HTERT RPE-1 (cell line): ENCODE results near the gene MPHOSPH9.

Experiments
- in situ Hi-C: fragments of 300-500 bp; cut with MboI; formaldehyde crosslinking; loops from 4 replicates; pipeline ENCODE4 v1.14.3; 2020; ENCODE audit warnings: low sequenced_read_pairs

Gene MPHOSPH9, protein sequence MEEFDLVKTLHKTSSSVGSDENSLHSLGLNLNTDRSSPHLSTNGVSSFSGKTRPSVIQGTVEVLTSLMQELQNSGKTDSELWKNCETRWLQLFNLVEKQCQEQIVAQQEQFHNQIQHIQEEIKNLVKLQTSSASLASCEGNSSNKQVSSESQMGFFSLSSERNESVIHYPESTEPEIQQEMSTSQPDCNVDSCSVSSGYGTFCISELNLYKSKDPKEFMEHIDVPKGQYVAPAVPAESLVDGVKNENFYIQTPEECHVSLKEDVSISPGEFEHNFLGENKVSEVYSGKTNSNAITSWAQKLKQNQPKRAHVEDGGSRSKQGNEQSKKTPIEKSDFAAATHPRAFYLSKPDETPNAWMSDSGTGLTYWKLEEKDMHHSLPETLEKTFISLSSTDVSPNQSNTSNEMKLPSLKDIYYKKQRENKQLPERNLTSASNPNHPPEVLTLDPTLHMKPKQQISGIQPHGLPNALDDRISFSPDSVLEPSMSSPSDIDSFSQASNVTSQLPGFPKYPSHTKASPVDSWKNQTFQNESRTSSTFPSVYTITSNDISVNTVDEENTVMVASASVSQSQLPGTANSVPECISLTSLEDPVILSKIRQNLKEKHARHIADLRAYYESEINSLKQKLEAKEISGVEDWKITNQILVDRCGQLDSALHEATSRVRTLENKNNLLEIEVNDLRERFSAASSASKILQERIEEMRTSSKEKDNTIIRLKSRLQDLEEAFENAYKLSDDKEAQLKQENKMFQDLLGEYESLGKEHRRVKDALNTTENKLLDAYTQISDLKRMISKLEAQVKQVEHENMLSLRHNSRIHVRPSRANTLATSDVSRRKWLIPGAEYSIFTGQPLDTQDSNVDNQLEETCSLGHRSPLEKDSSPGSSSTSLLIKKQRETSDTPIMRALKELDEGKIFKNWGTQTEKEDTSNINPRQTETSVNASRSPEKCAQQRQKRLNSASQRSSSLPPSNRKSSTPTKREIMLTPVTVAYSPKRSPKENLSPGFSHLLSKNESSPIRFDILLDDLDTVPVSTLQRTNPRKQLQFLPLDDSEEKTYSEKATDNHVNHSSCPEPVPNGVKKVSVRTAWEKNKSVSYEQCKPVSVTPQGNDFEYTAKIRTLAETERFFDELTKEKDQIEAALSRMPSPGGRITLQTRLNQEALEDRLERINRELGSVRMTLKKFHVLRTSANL

DNA sequence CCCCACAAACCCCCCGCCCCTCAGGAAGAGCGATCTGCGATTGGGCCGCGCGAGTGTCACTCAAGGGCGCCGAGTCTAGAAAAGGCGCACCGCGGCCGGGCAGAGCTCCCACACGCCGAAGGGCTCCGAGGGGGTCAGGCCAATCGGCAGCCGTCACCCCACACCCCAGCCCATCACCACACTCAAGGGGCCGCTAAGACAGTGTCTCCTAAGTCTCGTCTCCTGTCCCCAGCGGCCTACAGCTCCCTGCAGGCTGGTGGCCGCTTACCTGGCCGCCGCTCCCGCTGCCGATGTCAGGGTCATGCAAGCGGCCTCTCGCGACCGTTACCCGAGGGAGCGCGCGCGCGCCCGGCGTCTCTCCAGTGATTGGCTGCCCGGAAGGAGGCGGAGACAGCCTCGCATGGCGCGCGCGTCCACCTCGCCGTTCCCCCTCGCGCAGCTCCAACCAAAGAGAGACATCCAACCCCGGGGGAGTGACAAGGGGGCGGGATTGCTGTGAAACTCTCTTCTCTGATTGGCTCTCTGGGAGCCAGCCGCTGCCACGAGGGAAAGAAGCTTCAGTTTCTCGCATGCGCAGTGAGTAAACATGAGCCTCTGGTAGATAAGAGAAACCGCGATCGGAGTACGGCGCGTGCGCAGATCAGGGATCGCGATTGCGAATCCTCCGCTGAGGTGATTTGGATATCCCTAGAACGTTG is at the start of gene MPHOSPH9, which contains the start of gene MTRFR:
MPHOSPH9 (minus strand) TSS at position 335 of the 698 bp plus-strand sequence. CDS start 2,777 bp downstream, outside the sequence.
MTRFR (plus strand) TSS at position 630 of the 698 bp plus-strand sequence. CDS start 20,239 bp downstream, outside the sequence.
- in situ Hi-C loops = no loop called here

DNA sequence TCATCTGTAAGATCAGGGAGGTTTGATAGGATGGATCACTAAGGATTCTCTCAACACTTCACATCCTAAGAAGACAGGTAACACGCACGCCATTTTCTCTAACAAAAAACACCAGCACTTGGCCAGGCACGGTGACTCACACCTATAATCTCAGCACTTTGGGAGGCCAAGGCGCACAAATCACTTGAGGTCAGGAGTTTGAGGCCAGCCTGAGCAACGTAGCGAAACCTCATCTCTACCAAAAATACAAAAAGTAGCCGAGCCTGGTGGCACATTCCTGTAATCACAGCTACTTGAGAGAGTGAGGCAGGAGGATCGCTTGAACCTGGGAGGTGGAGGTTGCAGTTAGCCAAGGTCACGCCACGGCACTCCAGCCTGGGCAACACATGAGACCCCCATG is 49.2 kb upstream of the MPHOSPH9 start:
- in situ Hi-C loops = no loop called here

DNA sequence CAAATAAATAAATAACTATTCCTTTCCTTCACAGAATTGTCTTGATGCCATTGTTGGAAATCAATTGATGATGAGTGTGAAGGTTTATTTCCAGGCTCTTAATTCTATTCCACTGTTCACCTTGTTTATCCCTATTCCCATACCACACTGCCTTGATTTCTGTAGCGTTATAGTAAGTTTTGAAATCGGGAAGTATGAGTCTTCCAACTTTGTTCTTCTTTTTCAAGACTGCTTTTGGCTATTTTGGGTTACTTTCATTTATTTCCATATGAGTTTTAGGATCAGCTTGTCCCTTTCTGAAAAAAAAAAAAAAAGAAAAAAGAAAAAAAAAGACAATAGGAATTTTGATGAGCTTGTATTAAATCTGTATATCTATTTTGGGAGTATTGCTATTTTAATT is 48.0 kb upstream of the MPHOSPH9 start:
- in situ Hi-C loops = no loop called here

DNA sequence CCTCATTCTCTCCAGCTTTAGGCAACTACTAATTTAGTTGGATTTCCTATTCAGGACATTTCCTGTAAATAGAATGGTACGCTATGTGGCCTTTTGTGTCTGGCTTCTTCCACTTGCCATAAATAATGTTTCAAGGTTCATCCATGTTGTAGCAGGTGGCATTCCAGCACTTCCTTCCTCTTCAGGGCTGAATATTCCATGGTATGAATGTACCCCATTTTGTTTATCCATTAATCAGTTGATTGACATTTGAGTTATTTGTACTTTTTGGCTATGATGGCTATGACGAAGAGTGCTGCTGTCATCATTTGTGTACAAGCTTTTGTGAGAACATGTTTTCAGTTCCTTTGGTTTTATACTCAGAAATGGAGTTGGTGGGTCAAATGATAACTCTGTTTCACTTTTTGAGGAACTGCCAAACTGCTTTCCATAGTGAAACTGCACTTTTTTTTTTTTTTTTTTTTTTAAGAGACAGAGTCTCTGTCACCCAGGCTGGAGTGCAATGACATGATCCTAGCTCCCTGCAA is 45.2 kb upstream of the MPHOSPH9 start:
- in situ Hi-C loops = no loop called here

DNA sequence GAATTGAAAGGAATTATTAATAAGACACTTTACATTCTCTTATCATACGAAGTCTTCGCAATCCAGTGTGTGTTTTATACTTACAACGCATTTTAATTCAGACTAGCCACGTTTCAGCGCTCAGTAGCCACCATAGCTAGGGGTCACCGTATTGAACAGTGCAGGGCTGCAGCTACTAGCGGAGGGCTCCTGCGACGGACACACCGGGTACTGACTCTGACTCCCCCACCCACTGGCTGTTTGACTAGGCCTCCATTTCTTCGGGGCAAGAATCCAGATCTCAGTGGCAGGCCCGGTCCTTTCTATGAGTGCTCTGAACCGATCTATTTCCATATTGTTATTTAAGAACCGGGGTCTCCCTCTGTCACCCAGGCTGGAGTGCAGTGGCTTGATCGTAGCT is 40.2 kb upstream of the MPHOSPH9 start:
- in situ Hi-C loops = no loop called here

DNA sequence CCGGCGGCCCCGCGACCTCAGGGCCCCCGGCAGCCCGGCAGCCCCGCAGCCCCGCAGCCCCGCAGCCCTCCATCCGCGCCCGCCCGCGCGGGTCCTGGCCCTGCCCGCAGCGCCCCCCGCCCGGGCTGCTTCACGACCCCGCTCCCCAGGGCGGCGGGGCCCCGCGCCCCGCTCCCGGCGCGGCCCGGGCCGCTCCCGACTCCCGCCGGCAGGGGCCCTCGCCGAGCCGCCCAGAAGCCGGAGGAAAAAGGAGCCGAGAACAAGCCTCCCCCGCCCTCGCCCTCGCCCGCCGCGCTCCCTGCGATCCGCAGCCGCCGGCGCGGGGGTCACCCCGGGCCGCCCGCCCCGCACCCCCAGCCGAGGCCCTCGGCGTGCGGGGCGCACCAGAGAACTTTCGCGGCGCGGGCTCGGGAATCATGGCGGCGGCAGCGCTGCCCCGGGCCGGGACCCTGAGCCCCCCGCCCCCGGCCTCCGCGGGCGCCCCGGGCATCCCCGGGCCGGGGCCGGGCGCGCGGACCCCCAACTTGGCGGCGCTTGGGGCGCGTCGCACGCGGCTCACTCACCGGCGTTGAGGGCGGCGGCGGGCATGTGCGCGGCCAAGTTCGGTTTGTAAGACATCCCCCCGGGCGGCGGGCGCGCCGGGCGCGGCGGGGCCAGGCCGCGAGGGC is 38.2 kb upstream of the MPHOSPH9 start:
- in situ Hi-C loops = no loop called here

DNA sequence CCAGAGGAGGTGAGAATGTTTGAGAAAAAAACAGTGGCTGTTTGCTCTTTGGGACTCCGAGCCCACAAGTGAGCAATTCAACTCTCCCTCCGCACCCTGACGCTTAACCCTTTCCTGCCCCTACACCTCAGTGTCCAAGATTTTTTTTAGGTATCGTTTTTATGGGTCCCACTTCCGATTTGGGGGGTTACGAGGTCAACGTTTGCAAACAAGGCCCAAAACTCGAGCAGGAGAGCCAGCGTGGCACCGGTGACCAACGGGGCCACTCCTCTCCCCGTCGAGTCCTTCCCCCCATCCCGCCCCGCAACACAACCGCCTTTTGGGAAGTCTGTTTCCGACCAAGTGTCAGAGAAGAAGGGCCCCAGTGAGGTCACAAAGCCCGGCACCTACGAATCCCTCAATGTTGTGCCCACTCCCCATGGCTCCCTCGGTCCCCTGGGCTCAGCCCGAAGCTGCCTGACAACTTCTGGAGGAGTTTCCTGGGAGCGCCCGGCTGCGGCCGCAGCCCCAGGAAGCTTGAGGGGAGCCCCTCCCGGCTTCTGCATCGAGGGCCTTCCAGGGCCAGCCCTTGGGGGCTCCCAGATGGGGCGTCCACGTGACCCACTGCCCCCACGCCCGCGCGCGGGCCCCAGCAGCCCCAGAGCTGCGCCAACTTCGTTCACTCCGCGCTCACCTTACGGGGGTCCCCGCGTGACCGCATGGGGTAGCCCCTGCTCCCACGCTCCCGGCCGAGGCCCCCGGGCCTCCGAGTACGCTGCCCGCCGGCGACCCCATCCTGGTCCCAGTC is 37.5 kb upstream of the MPHOSPH9 start:
- in situ Hi-C loops = no loop called here

DNA sequence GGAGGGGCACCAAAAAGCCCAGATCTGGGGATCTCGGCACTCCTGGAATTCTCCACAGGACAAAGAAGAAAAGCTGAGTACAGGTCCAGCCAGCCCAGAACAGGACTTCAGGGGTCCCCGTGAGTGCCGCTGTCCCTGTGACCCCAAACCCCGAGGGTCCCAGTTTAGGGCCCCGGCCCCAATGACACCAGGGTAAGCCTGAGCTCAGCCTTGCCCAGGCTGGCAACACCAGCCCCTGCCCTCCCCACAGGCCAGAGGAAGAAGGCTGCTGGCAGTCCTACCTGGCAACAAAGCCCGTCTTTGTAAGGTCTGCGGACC is 36.9 kb upstream of the MPHOSPH9 start:
- in situ Hi-C loops = no loop called here

DNA sequence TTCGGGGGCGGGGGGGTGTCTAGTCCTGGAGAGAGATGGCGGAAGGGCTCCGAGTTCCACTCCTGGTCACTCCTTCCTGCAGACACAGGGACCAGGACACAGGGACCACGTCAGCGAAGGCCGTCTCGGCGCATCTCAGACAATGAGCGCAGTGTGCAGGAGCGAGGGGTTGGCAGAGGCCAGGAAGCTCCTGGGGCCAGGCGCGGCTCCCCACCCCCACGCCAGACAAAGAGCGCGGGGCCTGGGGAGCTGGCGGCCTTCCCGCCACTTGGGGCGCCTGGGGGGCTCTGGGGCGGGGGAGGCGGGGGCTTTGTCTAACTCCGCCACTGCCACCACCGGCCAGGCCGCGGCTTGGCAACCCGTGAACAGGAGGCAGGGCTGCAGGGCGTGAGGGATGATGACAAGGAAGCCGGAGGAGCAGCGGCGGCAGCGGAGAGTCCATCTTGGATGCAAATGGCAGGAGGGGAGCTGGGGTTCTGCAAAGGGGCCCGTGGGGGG is 36.5 kb upstream of the MPHOSPH9 start:
- in situ Hi-C loops = no loop called here

DNA sequence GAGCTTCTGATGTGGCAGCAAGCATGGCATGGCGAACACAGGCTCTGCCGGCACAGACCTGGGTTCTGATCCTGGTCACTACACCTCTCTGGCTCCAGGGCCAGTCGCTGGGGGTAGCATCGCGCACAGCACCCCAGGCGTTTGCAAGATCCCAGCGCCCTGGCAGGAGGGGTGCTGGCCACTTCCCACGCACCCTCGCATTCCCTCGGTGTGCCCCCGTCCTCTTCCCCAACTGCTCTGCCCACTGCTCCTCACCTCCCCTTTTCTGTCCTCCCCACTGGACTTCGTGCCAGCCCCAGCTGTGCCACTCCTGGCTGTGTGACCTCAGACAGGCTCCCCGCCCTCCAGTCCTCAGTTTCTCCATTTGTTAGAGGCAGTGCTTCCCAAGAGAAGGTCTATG is 35.9 kb upstream of the MPHOSPH9 start:
- in situ Hi-C loops = no loop called here

DNA sequence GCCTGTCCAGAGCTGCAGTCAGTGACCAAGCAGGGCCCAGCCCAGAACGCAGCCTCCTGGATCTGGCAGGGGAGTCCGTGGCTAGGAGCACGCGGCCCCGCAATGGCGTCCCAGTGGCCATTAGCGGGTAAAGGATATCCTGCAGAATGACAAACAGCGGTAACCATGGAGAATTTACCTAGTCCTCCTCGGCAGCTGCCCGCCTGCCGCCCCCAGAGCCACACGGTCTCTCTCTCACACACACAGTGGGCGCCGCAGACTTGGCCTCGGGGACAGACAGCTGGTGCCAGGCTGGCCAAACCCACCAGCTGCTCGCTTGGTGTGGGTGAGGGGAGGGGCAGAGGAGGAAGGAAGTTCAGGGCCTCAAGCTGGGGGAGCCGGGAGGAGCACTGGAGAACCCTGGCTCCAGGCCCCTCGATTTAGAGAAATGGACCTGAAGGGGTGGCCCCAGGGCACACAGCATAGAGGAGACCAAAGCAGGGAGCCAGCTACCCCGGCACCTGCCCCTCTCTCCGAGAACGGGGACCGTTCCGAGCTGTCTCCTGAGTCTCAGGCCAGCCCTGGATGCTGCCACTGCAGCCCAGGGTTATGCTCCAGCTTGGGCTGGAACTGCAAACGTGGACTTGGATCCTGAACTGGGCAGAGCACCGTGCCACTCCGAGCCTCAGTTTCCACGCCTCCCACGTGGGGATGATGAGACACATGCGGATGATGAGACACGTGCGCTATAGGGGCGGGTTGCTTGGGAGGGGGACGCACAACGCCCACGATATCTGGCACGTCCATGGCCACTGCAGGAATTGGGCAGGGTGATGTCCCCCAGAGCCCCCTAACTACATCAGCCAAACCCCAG is 35.3 kb upstream of the MPHOSPH9 start:
- in situ Hi-C loops = no loop called here

DNA sequence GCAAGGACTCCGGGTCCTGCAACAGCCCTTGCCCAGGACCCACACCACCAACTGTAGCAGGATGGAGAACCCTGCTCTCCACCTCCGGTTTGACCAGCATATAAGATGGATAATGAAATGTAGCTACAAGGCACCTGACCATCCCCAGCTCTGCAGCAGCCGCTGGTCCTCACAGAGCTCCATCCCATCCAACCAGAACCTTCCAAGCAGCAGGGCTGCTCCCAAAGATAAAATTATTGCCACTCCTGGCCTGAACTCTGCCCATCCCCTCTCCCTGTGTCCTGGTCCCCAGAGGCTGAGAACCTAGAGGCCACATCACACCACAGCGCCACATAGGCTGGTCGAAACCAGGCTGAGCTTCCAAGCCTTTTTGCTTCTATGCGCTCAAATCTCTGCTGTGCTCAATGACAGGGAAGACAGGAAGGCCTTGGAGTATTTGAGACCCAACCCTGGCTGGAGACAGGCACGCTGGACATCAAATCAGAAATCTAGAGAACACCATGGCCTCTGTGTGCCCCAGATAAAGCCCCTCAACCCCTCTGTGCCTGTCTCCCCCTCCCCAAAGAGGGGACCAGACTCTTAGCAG is 34.5 kb upstream of the MPHOSPH9 start:
- in situ Hi-C loops = no loop called here

DNA sequence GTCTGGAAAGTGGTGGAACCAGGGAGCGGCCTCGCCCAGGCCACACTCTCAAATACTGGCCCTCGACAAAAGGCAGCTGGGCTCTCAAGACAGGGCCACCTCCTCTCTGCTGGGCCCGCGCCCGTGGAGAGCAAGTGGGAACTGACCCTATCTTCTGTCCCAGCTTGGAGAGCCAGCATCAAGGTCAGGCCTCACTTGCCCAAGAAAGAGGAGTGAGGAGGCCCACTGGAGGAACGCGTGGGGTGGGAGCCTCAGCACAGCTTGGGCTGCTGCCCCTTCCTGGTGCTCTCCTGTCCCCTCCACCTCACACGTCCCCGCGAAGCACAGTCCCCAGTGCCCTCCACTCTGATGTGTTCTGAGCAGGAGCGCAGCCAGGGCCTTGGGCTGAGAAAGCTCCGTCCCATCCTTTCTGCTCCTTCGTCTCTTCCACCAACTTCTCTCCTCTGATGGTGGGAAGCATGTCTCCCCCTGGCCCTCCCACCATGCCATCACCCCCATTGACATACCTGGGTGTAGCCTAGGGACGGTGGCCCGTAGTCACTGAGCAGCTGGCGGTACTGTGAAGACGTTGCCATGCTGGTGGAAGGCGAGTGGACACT is 33.8 kb upstream of the MPHOSPH9 start:
- in situ Hi-C loops = no loop called here

DNA sequence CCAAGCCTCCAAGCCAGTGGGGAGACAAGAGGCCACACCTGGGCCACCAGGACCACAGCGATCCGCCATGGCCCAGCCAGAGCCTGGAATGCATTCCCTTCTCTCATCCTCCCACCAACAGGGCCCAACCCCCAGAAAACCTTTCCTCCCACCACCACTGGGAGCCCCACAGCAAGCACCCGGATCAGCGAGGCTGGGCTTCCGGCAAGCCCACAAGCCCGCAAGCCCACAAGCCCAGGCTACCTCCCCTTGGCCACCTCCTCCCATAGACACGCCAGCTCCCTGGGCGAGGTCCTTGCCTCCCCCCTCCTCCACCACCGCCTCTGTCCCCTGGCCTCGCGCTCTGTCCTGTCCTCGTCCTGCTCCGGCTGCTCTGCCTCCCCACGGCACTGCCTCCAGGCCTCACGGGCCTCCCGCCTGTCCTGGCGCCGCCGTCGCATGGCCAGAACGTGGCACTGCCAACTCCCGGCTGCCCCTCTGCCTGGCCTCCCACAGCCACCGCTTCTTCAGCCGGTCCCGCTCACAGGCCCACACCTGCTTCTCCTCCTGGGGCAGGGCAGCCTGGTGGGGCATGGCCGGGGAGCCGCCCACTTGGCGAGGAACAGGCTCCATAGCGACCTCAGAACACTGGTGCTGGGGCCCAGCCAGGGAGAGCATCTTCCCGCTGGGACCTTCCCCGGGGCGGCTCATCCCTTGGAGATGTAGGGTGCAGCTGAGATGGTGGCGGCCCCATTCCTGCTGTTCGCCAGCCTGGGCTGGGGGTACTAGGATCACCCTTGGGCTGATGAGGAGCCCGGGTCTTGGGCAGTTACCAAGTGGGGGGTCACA is 33.1 kb upstream of the MPHOSPH9 start:
- in situ Hi-C loops = no loop called here

DNA sequence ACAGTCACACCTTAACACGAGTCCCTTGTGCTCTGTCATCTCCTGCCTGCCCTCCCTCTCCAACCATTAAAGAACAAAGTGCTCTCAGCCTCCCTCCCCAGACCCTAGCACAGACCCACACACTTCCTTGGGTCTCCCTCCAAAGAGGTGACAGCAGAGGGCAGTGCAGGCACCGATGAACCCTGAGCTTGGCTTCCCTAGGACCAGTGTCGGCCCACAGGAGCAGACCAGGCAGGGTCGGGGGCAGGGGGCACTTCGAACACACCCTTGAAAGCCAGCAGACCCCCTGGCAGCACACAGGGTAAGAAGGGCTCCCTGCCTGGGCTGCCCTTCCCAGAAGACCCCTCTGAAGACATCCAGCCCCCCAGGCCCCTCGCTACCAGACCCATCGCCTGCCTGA is 31.7 kb upstream of the MPHOSPH9 start:
- in situ Hi-C loops = no loop called here

DNA sequence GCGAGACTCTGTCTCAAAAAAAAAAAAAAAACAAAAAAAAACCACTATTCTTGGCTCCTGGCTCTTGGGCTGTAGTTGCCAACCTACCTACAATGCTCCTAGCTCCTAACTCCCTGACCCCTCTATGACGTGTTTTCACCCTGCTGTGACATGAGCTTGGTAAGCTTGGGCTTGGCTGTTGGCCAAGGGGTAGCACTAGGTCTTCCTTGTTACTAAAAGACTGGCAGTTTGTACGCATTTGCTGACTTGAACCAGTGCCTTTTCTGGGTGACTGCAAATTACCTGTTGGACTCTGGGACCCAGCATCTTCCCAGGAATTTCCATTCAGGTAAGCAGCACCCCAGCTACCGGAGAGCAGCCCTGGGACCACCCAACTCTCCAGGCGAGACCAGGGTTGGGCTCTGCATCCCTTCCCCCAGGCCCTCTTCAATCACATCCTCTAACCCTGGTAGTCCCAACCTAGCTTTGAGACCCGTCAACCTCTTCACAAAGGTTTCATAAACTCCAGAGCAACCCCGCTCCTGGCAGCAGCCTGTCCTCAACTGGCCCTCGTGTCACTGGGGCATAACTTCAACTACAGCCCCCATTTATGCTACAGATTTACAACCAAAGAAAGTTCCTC is 30.4 kb upstream of the MPHOSPH9 start:
- in situ Hi-C loops = no loop called here
